DMS153 (cell line): ENCODE data around the gene HEG1.
"Not testable (repeated sequence)": the region's sequence is repeated elsewhere in the genome, so short reads cannot be mapped to it uniquely, and the experiment has no call there.

Source experiments
- DNase-seq: peaks from one replicate; lab custom pipeline; 2025; lab: John Stamatoyannopoulos, UW

HEG1 gene, protein sequence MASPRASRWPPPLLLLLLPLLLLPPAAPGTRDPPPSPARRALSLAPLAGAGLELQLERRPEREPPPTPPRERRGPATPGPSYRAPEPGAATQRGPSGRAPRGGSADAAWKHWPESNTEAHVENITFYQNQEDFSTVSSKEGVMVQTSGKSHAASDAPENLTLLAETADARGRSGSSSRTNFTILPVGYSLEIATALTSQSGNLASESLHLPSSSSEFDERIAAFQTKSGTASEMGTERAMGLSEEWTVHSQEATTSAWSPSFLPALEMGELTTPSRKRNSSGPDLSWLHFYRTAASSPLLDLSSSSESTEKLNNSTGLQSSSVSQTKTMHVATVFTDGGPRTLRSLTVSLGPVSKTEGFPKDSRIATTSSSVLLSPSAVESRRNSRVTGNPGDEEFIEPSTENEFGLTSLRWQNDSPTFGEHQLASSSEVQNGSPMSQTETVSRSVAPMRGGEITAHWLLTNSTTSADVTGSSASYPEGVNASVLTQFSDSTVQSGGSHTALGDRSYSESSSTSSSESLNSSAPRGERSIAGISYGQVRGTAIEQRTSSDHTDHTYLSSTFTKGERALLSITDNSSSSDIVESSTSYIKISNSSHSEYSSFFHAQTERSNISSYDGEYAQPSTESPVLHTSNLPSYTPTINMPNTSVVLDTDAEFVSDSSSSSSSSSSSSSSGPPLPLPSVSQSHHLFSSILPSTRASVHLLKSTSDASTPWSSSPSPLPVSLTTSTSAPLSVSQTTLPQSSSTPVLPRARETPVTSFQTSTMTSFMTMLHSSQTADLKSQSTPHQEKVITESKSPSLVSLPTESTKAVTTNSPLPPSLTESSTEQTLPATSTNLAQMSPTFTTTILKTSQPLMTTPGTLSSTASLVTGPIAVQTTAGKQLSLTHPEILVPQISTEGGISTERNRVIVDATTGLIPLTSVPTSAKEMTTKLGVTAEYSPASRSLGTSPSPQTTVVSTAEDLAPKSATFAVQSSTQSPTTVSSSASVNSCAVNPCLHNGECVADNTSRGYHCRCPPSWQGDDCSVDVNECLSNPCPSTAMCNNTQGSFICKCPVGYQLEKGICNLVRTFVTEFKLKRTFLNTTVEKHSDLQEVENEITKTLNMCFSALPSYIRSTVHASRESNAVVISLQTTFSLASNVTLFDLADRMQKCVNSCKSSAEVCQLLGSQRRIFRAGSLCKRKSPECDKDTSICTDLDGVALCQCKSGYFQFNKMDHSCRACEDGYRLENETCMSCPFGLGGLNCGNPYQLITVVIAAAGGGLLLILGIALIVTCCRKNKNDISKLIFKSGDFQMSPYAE (N-terminal part only)

GRCh38 chr3:125055913-125056745, at the start of gene HEG1:
TSS of gene HEG1 (minus strand) at chr3:125055997. CDS start at chr3:125055890, 107 bp downstream.
- DNase-seq = no peak

- DNase-seq = no peak
Measured at GRCh38 chr3:125105116-125105515, 49.3 kb upstream of the HEG1 start.

DNA sequence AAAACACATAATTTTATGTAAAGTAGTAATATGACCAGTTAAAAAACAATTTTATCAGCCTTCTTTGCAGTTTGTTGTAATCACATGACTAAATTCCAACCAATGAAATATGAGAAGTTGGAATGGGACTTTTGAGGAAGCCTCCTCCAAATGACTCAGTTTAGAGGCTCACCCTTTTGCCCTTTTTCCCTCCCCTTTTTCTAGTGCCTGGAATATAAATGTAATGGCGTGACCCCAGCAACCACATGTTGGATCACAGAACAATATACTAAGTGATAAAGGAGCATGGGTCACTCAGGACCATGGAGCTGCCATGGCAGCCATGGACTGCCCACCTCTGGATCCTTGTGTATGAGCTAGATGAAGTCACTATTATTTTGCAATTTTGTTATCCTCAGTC, 48.8 kb upstream of the HEG1 start:
- no peak for DNase-seq

DNA sequence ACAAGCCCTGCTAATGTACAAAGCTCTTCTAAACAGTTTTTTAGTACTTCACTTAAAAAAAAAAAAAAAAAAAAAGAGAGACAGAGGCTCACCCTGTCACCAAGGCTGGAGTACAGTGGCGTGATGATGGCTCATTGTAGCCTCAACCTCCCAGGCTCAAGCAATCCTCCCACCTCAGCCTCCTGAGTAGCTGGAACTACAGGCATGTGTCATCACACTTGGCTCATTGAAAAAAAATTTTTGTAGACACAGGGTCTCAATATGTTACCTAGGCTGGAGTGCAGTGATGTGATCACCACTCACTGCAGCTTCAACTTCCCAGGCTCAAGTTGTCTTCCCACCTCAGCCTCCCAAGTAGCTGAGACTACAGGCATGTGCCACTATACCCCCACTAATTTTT, 47.6 kb upstream of the HEG1 start:
- DNase-seq = no peak

- DNase-seq = no peak
Measured at GRCh38 chr3:125102470-125102869, 46.7 kb upstream of the HEG1 start.

- DNase-seq = no peak
Measured at GRCh38 chr3:125098611-125099291, 43.0 kb upstream of the HEG1 start.

DNA sequence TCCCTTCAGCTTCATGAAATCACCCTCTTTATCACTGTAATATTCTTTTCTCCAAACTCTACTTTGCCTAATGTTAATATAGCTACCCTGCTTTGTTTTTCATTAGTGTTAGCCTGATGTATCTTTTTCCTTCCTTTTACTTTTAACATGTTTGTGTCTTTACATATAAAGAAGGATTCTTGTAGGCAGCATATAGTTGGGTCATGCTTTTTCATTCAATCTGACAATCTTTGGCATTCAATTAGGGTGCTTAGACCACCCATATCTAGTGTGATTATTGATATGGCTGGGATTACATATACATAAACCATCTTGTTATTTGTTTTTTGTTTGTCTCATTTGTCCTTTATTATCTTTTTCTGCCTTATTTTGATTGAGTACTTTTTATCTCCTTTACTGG, 34.9 kb upstream of the HEG1 start:
- no peak for DNase-seq

GRCh38 chr3:125087768-125088391, 32.1 kb upstream of the HEG1 start:
- no peak for DNase-seq

- DNase-seq = no peak
Measured at GRCh38 chr3:125085166-125085565, 29.4 kb upstream of the HEG1 start.

DNA sequence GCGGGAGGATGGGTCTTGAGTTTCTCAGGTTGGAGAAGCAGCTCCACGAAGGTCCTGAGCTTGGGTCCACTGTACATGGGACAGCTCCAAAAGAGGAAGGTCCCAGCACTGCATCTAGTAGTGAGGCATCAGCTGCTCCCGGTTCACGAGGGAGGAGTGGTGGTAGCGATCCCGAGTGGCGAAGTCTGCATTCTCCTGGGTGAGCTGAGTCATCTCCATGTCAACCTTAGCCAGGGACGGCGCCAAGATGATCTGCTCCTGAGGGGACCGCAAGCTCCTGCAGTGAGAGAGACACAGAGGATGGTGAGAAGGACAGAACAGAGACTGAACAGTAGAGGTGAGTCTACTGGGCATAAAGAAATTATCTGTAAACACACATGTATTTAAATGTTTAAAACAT, 28.0 kb upstream of the HEG1 start:
- DNase-seq = no peak

- DNase-seq = not testable (repeated sequence)
Measured at GRCh38 chr3:125082339-125082738, 26.5 kb upstream of the HEG1 start.

DNA sequence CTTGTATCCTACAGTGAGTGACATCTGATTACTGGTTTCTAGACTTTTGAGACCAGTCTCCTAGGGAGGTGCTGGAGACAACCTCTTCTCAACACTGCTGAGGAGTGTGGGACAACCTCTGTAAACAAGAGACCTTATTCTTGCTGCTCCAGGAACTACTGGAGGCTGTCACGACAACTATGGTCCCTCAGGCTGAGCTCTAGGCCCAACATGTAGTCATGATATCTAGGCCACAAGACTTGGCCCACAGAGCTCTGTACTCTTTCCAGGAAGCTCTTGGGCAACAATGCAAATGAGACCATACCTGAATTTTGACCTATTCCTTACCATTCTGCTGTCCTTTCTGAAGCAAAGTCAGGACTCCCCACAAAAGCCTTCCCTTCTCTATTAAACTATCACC, 24.3 kb upstream of the HEG1 start:
- DNase-seq = no peak

DNA sequence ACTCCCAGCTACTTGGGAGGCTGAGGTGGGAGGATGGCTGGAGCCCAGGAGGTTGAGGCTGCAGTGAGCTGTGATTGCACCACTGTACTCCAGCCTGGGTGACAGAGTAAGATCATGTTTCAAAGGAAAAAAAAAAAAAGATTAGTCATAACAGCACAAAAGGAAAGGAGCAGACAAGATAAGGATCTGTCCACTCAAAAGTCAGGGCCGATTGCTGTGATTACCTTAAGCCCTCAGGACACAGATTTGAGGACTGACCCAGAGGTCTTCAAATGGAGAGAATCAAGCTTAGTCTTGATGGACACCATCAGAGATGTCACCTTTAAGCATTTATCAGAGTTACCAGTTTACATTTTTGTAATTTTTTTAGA, 23.9 kb upstream of the HEG1 start:
- DNase-seq = no peak

- no peak for DNase-seq
Measured at GRCh38 chr3:125078951-125079674, 23.3 kb upstream of the HEG1 start.

- no peak for DNase-seq
Measured at GRCh38 chr3:125077864-125078263, 22.1 kb upstream of the HEG1 start.

DNA sequence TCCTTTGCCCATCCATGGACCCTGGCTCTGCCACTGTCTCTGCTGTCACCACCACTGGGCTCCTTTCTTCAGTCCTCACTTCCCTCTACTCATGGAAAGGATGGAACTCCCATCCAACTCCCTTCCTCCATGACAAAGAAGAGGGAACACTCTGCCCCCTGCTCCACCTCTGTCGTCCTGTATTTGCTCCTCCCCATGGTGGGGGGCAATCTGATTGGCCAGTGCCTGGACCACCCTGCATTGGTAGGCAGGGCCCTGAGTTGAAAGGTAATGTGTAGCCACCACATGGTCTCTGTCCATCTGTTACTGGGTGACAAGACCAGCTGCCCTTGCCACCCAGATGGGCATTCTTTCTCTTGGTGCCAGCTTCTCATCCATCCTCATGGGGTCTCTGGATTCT, 20.7 kb upstream of the HEG1 start:
- DNase-seq = no peak

DNA sequence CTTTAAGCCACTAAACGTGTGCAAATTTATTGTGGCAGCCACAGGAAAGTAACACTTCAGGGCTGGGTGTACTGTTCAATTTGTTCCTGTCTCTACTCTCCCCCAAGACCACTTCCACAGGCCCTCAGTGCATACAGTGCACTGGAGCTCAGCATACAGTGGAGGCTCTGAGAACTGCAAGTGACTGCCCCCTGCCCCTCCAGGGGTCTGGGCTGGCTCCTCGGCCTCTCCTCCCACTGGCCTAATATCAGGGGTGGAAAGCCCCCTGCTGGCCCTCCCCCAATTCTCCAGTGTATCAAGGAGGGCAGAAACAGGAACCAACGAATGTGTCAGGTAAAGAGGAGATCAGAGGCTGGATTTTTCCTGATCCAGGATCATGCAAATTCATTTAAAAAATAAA, 19.9 kb upstream of the HEG1 start:
- no peak for DNase-seq

GRCh38 chr3:125073390-125073905, 17.7 kb upstream of the HEG1 start:
- DNase-seq = no peak

- DNase-seq = no peak
Measured at GRCh38 chr3:125072749-125073389, 17.1 kb upstream of the HEG1 start.
